ENCODE results near the gene PRRG3.
"Not testable (repeated sequence)": the region's sequence is repeated elsewhere in the genome, so short reads cannot be mapped to it uniquely, and the experiment has no call there.

Gene PRRG3

GRCh38 chrX:151694661-151695582 is at the start of gene PRRG3:
Gene PRRG3 (plus strand): TSS chrX:151695458. CDS start chrX:151698815, 3,357 bp downstream.
- no peak for DNase-seq (ENCODE audit: extremely low read depth in 1 of 2, low read depth in 1 of 2)

- no peak for DNase-seq (ENCODE audit: extremely low read depth in 1 of 2, low read depth in 1 of 2)
Measured at GRCh38 chrX:151675121-151675746, 20.0 kb upstream of the PRRG3 start.

GRCh38 chrX:151676196-151676595 is 19.1 kb upstream of the PRRG3 start:
- DNase-seq (ENCODE audit: extremely low read depth in 1 of 2, low read depth in 1 of 2) = no peak

- DNase-seq (ENCODE audit: extremely low read depth in 1 of 2, low read depth in 1 of 2) = no peak
Measured at GRCh38 chrX:151679798-151680402, 15.4 kb upstream of the PRRG3 start.

GRCh38 chrX:151680805-151681204 is 14.5 kb upstream of the PRRG3 start:
- DNase-seq (ENCODE audit: extremely low read depth in 1 of 2, low read depth in 1 of 2) = peak; percentile 4 to 14

- DNase-seq (ENCODE audit: extremely low read depth in 1 of 2, low read depth in 1 of 2) = no peak
Measured at GRCh38 chrX:151687635-151688034, 7.6 kb upstream of the PRRG3 start.

DNA sequence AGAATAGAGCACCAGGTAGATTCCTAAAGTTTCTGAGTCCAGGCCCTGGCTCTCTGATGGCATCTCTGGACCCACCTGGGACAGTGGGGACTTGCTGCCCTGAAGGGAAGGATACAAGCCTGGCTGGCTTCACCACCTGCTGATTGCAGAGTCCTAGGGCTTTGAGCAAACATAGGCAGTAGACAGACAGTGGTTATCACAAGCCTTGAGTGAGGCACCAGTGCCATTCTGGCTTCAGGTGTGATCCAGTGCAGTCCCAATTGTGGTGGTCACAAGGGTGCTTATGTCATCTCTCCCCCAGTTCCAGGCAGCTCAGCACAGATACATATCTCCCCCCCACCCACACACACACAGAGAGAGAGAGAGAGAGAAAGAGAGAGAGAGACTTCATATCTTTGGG is 6.6 kb upstream of the PRRG3 start:
- DNase-seq (ENCODE audit: extremely low read depth in 1 of 2, low read depth in 1 of 2) = no peak

DNA sequence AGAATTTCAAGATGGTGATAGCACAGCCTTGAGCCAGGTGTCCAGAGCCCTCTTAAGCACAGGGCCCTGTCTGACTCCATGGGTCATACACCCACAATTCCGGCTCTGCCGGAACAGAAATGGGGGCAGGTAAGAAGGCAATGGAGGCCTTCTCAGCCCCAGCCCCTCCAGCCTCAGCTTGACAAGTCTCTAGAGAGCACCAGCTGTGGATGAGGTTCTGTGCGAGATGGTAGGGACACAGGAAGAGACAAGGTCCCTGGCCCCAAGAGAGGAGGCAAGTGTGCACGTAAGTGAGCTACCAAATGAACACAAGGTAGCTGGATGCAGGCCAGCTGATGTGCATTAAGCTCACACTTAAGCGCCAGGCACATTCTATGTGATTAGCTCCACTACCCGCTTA is 2.4 kb upstream of the PRRG3 start:
- DNase-seq (ENCODE audit: extremely low read depth in 1 of 2, low read depth in 1 of 2) = no peak

DNA sequence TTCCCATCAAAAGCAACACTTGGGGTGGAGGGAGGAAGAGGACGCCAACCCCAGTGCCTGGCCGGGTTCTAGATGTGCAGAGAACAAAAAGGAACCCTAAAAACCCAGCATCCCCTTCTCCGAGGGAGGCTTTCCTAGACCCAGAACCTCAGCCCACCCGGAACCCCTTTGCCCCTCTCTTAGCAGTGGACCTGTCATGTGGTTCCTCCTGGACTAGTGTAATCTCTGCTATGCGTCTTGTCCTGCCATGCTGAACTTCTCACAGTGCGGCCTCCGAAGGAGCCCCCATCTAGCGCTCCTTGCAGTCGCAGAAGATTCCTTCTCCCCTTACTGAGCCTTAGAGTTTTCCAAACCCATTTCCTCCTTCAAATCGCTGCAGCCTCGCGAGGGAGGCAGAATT is 1.1 kb upstream of the PRRG3 start:
- no peak for DNase-seq (ENCODE audit: extremely low read depth in 1 of 2, low read depth in 1 of 2)

DNA sequence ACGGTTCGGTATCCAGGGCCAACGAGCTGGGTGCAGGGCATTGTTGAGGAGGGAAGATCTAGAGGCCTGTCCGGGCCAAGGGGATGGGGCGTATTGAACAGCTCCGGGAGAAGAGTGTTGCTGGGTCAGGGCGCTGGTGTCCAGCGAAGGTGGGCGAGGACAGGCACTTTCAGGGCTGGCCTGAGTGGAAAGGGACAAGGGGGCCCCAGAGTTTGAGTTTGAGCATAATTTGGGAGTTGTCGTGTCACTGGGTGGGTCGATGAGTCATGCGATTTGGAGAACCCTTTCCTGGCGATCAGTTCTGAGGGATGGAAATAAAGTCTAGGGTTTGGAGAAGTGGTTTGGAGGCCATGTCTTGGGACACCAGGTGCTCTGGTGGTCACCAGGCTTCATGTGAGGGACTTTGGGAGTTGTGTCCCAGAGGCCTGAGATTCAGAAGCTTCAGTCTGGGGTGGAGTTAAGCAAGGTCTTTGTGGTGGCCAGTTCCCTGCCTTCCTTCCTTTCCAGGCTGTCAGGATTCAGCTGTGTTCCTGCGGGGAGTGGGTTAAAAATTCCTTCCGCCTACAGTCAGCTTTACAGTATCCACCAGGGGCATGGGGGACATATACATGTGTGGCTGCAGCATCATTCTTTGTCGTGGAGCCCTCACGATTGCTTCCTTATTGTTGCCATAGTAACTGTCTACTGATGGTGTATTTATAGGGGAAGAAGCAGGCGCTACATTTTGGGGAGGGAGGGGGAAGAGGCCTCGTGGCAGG is 504 bp downstream of the PRRG3 start:
- no peak for DNase-seq (ENCODE audit: extremely low read depth in 1 of 2, low read depth in 1 of 2)

DNA sequence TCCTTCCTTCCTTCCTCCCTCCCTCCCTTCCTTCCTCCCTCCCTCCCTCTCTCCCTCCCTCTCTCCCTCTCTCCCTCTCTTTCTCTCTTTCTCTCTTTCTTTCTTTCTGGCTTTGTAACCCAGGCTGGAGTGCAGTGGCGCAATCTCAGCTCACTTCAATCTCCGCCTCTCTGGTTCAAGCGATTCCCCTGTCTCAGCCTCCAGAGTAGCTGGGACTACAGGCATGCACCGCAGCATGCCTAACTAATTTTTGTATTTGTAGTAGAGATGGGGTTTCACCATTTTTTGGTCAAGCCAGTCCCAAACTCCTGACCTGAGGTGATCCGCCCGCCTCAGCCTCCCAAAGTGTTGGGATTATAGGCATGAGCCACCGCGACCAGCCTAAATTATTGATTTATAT is 1.8 kb downstream of the PRRG3 start:
- DNase-seq (ENCODE audit: extremely low read depth in 1 of 2, low read depth in 1 of 2) = not testable (repeated sequence)

- no peak for DNase-seq (ENCODE audit: extremely low read depth in 1 of 2, low read depth in 1 of 2)
Measured at GRCh38 chrX:151697522-151697921, 2.3 kb downstream of the PRRG3 start.

GRCh38 chrX:151698485-151698884 is 3.2 kb downstream of the PRRG3 start:
- DNase-seq (ENCODE audit: extremely low read depth in 1 of 2, low read depth in 1 of 2) = no peak

DNA sequence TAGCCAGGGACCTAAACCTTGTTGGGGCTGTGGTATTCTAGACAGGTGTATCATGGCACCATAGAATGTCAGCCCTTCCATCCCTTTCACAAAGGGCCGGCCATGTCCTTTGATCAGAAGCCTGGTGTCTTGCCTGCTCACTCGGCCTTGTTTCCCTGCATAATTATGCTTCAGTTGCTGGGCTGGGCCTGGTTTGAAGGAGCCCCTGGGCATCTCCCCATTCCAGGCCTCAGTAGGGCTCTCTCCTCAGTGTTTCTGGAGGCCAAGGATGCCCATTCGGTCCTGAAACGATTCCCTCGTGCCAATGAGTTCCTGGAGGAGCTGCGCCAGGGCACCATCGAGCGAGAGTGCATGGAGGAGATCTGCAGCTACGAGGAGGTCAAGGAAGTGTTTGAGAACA is 4.5 kb downstream of the PRRG3 start:
- no peak for DNase-seq (ENCODE audit: extremely low read depth in 1 of 2, low read depth in 1 of 2)

DNA sequence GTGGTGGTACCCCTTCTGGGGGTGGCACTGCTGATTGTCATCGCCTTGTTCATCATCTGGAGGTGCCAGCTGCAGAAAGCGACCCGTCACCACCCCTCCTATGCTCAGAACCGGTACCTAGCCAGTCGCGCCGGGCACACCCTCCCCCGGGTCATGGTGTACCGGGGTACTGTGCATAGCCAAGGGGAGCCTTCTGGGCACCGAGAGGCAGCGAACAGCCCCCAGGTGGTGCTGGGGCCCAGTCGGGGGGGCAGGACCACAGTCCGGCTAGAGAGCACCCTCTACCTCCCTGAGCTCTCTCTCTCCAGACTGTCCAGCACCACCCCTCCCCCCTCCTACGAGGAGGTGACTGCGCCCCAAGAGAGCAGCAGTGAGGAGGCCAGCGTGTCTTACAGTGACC is 5.3 kb downstream of the PRRG3 start:
- no peak for DNase-seq (ENCODE audit: extremely low read depth in 1 of 2, low read depth in 1 of 2)

DNA sequence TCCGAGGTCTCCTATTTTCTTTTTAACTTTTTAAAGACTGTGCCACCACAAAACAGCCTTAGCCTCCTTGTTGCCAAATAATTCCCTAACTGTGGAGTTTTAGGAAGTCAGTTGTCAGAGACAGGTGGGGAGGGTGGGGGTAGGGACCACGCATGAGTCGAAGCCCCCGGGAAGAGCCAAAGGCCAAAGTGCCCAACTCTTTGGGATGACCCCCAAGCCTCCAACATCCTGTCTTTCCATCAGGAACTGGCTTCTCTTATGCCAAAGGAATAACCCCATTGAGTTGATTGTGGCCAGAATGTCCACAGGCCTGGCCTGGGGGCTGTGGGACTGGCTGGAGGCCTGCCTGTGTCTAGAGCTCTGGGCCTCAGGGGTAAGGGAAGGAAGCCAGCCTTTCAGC is 5.8 kb downstream of the PRRG3 start:
- DNase-seq (ENCODE audit: extremely low read depth in 1 of 2, low read depth in 1 of 2) = no peak

DNA sequence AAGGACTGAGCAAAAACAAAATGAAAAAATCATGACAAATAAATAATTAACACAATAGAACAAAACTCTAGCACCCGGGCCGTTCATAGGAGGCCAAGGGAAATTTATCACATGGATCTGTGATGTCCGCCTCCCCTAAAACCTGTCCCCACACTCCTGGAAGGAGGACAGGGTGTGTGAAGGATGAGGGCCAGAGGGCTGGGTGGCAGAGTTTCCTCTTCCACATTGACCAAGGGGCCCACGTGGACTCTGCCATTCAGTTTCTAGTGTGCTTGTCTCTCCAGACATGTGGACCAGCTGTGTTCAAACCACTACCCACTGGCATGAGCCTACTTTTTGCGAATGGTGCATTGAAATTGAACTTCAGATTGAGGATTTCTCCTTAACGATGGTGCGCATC is 6.3 kb downstream of the PRRG3 start:
- DNase-seq (ENCODE audit: extremely low read depth in 1 of 2, low read depth in 1 of 2) = no peak

GRCh38 chrX:151702026-151702714 is 6.9 kb downstream of the PRRG3 start:
- DNase-seq (ENCODE audit: extremely low read depth in 1 of 2, low read depth in 1 of 2) = no peak

DNA sequence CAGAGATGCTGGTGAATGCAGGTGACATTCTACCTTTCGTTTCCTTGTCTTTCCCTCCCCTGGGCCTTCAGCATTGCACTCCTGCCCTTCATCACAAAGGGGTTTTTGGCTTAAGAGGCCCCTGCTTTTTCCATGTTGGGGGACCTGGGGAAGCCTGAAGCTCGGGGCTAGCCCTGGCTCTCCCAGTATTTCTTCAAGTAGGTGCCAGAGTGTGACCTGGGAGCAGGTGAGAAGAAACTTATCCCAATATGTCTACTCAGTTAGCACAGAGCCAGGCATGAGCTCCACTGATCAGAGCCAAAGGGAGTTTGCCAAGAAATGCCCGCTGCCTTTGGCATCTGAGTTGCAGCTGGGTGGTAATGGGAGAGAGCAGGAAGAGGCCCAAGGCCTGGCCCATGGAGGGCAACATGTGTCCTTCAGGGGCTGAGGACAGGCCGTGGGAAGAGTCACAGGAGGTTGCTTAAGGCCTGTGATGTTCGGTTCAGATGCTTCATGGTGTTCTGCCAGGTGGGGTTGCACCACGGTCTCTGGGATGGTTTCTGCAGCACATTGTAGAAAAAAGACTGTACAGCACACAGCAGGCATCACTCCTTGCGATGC is 7.6 kb downstream of the PRRG3 start:
- no peak for DNase-seq (ENCODE audit: extremely low read depth in 1 of 2, low read depth in 1 of 2)

DNA sequence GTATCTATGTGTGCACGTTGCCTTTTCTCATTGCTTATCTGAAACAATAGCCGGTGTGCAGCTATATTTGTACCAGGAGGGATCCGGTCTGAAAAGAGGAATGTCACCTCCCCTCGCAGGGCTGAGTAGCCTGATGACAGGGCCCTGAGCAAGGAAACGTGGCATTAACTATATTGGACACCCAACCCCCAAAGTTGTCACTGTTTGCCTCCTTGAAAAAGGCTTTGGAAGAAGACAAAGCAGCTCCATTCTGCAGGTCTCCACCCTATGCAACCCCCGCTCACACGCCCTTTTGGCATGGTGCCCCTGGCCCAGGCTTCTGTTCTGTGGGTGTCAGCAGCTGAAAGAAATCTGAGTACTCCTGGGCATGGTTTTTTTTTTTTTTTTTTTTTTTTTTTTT is 8.2 kb downstream of the PRRG3 start:
- DNase-seq (ENCODE audit: extremely low read depth in 1 of 2, low read depth in 1 of 2) = no peak

Measured in activated CD8-positive, alpha-beta memory T cell treated with anti-CD3 and anti-CD28 coated beads for 1 hour (primary cell).